ENCODE results near the gene KLHL22. TPM values are rescaled to one million over a fixed set of nuclear protein-coding genes. Genes with fewer than 3 reads are reported as not detected.

KLHL22 gene
- total RNA-seq, 4 donors from 2014 or later, result 7.7 to 13.0 (median 8.3) TPM

DNA sequence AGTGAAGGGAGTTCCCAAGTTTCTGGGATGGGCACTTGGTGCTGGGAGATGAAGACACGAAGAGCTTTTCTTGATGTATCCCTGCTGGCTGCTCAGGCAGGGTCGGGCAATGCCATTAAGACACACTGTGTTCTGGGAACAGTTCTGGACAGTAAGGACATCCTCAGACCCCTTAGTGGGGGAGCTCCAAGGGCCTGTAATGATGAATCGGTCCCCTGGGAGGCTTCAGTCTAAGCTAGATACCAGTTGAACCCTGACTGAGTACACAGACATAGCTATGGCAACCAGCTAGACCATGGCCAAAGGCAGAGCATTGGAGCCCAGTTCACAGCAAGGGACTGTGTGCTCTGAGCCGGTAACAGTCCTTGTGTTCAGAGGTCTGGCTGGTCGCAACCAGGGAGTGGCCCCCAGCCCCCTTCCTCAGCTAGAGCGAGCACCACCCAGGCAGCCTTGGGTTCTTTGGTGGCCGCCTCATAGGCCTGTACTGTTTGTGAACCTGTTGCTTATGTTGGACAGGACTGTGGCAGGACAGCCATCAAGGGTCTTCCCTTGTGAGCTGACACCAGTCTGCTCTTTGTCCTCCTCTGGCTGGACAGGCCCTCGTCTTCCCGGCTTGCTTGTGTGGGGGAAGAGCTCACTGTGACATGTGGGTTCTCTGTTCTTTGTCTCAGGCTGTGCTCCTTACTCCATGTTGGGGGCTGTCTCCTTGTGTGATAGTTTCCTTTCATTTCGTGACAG is 36.8 kb upstream of the KLHL22 start:
- peaks cover 45 to 73% (median 47%) of the 10 kb centered on the region in 3 donors for H3K4me1 ChIP-seq
- peaks cover 0 to 43% (median 11%) of the 10 kb centered on the region in 3 donors for H3K36me3 ChIP-seq
- no peak overlapping the region for H3K4me3 ChIP-seq
- no peak for DNase-seq
- no peaks in the 10 kb centered on the region for H3K27me3 ChIP-seq
- WGBS, 2 donors, result 59 to 71% methylated on average over 4 to 5 of the region's 10 CpGs
- intact Hi-C loops (cut with DNase I), result no loop called here
- H3K9me3 ChIP-seq, result no peaks in the 10 kb centered on the region
- TF ChIP-seq, protein P1, sequence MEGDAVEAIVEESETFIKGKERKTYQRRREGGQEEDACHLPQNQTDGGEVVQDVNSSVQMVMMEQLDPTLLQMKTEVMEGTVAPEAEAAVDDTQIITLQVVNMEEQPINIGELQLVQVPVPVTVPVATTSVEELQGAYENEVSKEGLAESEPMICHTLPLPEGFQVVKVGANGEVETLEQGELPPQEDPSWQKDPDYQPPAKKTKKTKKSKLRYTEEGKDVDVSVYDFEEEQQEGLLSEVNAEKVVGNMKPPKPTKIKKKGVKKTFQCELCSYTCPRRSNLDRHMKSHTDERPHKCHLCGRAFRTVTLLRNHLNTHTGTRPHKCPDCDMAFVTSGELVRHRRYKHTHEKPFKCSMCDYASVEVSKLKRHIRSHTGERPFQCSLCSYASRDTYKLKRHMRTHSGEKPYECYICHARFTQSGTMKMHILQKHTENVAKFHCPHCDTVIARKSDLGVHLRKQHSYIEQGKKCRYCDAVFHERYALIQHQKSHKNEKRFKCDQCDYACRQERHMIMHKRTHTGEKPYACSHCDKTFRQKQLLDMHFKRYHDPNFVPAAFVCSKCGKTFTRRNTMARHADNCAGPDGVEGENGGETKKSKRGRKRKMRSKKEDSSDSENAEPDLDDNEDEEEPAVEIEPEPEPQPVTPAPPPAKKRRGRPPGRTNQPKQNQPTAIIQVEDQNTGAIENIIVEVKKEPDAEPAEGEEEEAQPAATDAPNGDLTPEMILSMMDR (IDR thresholded peaks at IDR 0.05), result no peak
- TF ChIP-seq POLR2A (IDR thresholded peaks at IDR 0.05), result no peak
- H3K27ac ChIP-seq, result peak overlapping the region; percentile 85 to 93 (median 90)

DNA sequence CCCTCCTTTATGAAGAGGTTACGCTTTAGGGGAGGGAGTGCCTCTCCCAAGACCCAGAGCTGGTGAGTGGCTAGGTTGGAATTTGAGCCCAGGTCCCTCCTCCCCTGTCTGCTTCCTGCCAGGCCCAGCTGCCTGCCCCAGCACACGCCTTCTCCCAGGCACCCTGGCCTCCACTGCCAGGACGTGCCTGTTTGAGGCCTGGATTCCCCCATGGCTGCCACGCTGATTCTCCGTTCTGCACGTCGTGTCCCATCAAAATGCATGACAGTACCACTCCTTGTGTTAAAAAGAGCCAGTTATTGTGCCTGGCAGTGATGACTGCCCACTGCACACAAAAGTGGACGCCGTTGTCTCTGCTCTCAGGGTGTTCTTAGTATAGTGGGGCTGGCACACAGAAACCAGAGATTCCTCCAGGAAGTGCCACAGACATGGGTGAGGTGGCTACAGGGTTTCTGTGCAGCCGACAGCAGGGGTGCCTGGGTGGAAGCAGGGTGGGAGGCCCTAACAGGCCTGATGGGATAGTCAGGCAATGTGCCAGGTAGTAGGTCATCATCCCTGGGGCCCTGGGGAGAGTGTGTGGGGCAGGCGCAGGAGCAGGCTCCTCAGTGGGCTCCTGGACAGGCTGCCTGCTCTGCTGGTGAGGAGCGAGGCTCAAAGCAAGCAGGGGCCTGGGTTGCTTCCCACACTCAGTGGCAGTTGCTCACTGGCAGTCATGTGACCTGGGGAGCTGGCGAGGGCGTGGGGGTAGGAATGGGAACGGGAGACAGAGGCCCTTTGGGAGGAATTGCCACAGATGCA is 36.0 kb upstream of the KLHL22 start:
- Histone ChIP-seq H3K4me3 (peak overlapping the region in 1 of 4 donors; percentile 26), H3K27me3 (no peaks in the 10 kb centered on the region), H3K36me3 (peaks cover 0 to 37% (median 5%) of the 10 kb centered on the region in 3 donors), H3K27ac (peak overlapping the region; percentile 85 to 93 (median 90)), H3K4me1 (peaks cover 45 to 78% (median 54%) of the 10 kb centered on the region in 3 donors), H3K9me3 (no peaks in the 10 kb centered on the region)
- WGBS, 2 donors, result 8 to 51% methylated on average over 10 to 11 of the region's 15 CpGs
- no peak for DNase-seq
- no peak for TF ChIP-seq POLR2A (IDR thresholded peaks at IDR 0.05)
- TF ChIP-seq, protein P1 (IDR thresholded peaks at IDR 0.05), result no peak
- intact Hi-C loops (cut with DNase I), result no loop called here

DNA sequence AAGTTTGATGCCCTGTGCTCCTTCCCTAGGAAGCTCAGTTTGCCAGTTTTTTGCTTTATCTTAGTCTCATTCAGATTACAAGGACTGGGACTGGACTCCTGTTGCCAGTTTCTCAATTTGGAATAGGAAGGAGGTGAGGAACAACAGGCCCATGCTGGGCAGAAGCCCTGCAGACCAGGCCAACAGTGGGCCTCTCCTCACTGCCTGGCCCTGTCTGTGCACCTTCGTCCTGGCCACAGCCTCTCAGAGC is 35.5 kb upstream of the KLHL22 start:
- Histone ChIP-seq H3K36me3 (peaks cover 0 to 36% (median 5%) of the 10 kb centered on the region in 3 donors), H3K27ac (peak overlapping the region; percentile 85 to 93 (median 90)), H3K4me3 (peak overlapping the region in 1 of 4 donors; percentile 26), H3K9me3 (no peaks in the 10 kb centered on the region), H3K4me1 (peaks cover 45 to 78% (median 57%) of the 10 kb centered on the region in 3 donors), H3K27me3 (no peaks in the 10 kb centered on the region)
- TF ChIP-seq, protein P1 (IDR thresholded peaks at IDR 0.05), result no peak
- TF ChIP-seq POLR2A (IDR thresholded peaks at IDR 0.05), result no peak
- WGBS, 2 donors, result 20% methylated on average over 1 of the region's 1 CpG
- intact Hi-C loops (cut with DNase I), result no loop called here
- DNase-seq, result no peak

DNA sequence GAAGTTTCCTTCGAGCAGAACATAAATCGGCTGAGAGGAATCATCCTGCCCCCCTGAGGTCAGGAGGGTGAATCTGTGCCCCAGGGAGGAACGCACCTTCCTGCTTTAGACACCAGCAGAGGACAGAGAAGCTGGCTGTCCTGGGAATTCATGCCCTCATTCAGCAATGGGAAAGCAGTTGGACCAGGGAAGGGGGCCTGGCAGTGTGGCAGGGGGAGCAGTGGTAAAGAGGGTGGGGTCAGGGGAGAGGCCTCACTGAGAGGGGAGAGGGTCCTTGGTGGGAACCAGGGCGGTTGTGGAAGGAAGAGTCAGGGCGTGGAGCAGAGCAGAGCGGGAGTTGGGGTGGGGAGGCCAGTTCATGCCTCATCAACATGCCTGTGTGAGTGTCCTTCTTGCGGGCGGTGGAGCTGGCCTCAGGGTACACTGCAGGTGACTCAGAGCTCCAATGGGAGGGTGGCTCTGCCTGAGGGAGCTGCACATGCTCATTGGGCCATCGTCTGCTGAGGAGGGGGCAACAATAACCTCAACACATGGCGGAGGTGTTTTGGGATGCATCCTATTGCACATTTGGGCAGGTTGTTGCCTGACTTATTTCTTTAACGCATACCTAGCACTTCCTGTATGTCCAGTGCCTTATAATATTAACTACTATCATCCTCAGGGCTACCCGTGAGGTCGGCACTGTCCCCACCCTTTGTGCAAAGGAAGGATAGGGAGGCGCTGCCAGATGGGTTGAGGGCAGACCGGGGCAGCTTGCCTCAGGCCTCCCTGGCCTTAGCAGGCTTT is 35.0 kb upstream of the KLHL22 start:
- Histone ChIP-seq H3K4me1 (peaks cover 45 to 77% (median 57%) of the 10 kb centered on the region in 3 donors), H3K27ac (peak overlapping the region; percentile 85 to 93 (median 90)), H3K27me3 (no peaks in the 10 kb centered on the region), H3K36me3 (peaks cover 0 to 40% (median 5%) of the 10 kb centered on the region in 3 donors), H3K9me3 (no peaks in the 10 kb centered on the region), H3K4me3 (no peak overlapping the region)
- TF ChIP-seq, protein P1 (IDR thresholded peaks at IDR 0.05), result no peak
- no peak for TF ChIP-seq POLR2A (IDR thresholded peaks at IDR 0.05)
- intact Hi-C loops (cut with DNase I), result no loop called here
- WGBS, 2 donors, result 43 to 48% methylated on average over 7 to 15 of the region's 15 CpGs
- no peak for DNase-seq
